Measurements from ENCODE around the gene RAB3A. TPM values are rescaled to one million over a fixed set of nuclear protein-coding genes. Genes with fewer than 3 reads are reported as not detected.

Gene RAB3A
- total RNA-seq, 2 experiments from 2014 or later = 4.9 to 8.6 TPM

GRCh38 chr19:18205200-18205892 lies 1.5 kb upstream of the RAB3A start:
- intact Hi-C loops (cut with micrococcal nuclease; ENCODE audit: unreplicated experiment) = loop anchor here (2.0 kb wide), 2 partner anchors 73 to 117 kb away; partner anchors contain the start of gene LSM4
- DNase-seq (ENCODE audit: low spot score) = peak; percentile 90
- Histone ChIP-seq H4K20me1 (ENCODE audit: insufficient read depth, low read length) (no peaks in the 10 kb centered on the region; the same call in 1 of the 2 replicates), H3K4me3 (ENCODE audit: low read depth, low read length, poor library complexity, severe bottlenecking) (peak overlapping the region; percentile 87), H3K9me2 (ENCODE audit: insufficient read depth, low read length) (no peaks in the 10 kb centered on the region), H2AFZ (ENCODE audit: low read length) (peak overlapping the region; percentile 41; the same call in 1 of the 2 replicates), H3K27ac (ENCODE audit: low read depth, low read length, poor library complexity, severe bottlenecking) (peak overlapping the region; percentile 84), H3K4me2 (ENCODE audit: low read length) (peak overlapping the region; percentile 94), H3K4me1 (ENCODE audit: insufficient read depth, low read length, poor library complexity, severe bottlenecking) (peaks cover 29% of the 10 kb centered on the region), H3K9me3 (ENCODE audit: low read length) (no peaks in the 10 kb centered on the region), H3K36me3 (ENCODE audit: insufficient read depth, low read length) (peaks cover 21% of the 10 kb centered on the region), H3K79me2 (ENCODE audit: insufficient read depth, low read depth, low read length) (peaks cover 32% of the 10 kb centered on the region)
- CTCF ChIA-PET (ENCODE audit: unreplicated experiment) = interaction anchor here (0.9 to 1.4 kb wide), 2 partner anchors 74 to 123 kb away, joined by 3 read pairs; no protein-coding TSS in a partner anchor
- TF ChIP-seq CTCF (conservative IDR thresholded peaks at IDR 0.05; ENCODE audit: low read length) (no peak), EZH2phosphoT487 (IDR thresholded peaks at IDR 0.05; ENCODE audit: borderline replicate concordance, low read depth, low read length) (no peak)
- POLR2A ChIA-PET = interaction anchor here (0.6 to 2.7 kb wide), 12 partner anchors 11 to 418 kb away, joined by 3 to 8 read pairs (median 4); partner anchors contain the start of genes JUND and MPV17L2
- no TSS peak for BruUV-seq (replicated peaks)

- Histone ChIP-seq H3K4me1 (ENCODE audit: insufficient read depth, low read length, poor library complexity, severe bottlenecking) (peaks cover 29% of the 10 kb centered on the region), H3K79me2 (ENCODE audit: insufficient read depth, low read depth, low read length) (peaks cover 32% of the 10 kb centered on the region), H3K27ac (ENCODE audit: low read depth, low read length, poor library complexity, severe bottlenecking) (peak overlapping the region; percentile 84), H4K20me1 (ENCODE audit: insufficient read depth, low read length) (no peaks in the 10 kb centered on the region; the same call in 1 of the 2 replicates), H3K4me2 (ENCODE audit: low read length) (peak overlapping the region; percentile 94), H3K36me3 (ENCODE audit: insufficient read depth, low read length) (peaks cover 28% of the 10 kb centered on the region), H3K4me3 (ENCODE audit: low read depth, low read length, poor library complexity, severe bottlenecking) (peak overlapping the region; percentile 87), H3K9me3 (ENCODE audit: low read length) (no peaks in the 10 kb centered on the region), H3K9me2 (ENCODE audit: insufficient read depth, low read length) (no peaks in the 10 kb centered on the region), H2AFZ (ENCODE audit: low read length) (peak overlapping the region; percentile 41; the same call in 1 of the 2 replicates)
- no peak for TF ChIP-seq CTCF (conservative IDR thresholded peaks at IDR 0.05; ENCODE audit: low read length)
- TF ChIP-seq EZH2phosphoT487 (IDR thresholded peaks at IDR 0.05; ENCODE audit: borderline replicate concordance, low read depth, low read length) = no peak
- CTCF ChIA-PET (ENCODE audit: unreplicated experiment) = interaction anchor here (0.6 to 1.4 kb wide), 4 partner anchors 40 to 124 kb away, joined by 3 to 4 read pairs (median 3); partner anchors contain the start of gene JUND
- intact Hi-C loops (cut with micrococcal nuclease; ENCODE audit: unreplicated experiment) = loop anchor here (2.0 kb wide), 2 partner anchors 74 to 118 kb away; partner anchors contain the start of gene LSM4
- POLR2A ChIA-PET = interaction anchor here (0.6 to 2.7 kb wide), 10 partner anchors 10 to 419 kb away, joined by 3 to 8 read pairs (median 4); partner anchors contain the start of genes JUND and MPV17L2
- DNase-seq (ENCODE audit: low spot score) = no peak
- BruUV-seq (replicated peaks) = TSS peak; percentile 96
Observed at GRCh38 chr19:18204394-18205199, 755 bp upstream of the RAB3A start.
